ENCODE data around the gene SCN5A. TPM values are rescaled to one million over a fixed set of nuclear protein-coding genes. Genes with fewer than 3 reads are reported as not detected.
A peak's percentile ranks its signal among the peaks of the same experiment; 100 is the strongest.
"Not testable (repeated sequence)": the region's sequence is repeated elsewhere in the genome, so short reads cannot be mapped to it uniquely, and the experiment has no call there.

SCN5A gene
- total RNA-seq, 1 donor from 2014 or later = 133 TPM

- DNase-seq (no peak), ATAC-seq (no peak)
- intact Hi-C loops (cut with micrococcal nuclease) = no loop called here
Measured at GRCh38 chr3:38573111-38573510, 76.4 kb downstream of the SCN5A start.

GRCh38 chr3:38567498-38567897 is 82.0 kb downstream of the SCN5A start:
- ATAC-seq = no peak
- no peak for DNase-seq
- intact Hi-C loops (cut with micrococcal nuclease) = no loop called here

DNA sequence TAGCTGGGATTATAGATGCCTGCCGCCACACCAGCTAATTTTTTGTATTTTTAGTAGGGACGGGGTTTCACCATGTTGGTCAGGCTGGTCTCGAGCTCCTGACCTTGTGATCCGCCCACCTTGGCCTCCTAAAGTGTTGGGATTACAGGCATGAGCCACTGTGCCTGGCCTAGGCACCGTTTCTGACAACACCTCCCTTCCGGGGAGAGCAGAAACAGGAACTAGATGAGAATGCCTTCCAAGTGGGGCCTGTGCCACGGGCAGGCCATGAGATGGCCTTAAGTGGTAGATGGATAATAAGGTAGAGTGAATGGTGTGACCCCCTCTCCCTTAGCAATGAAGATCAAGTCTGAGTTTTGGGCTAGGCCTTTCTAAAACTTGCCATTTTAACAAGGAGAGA is 82.7 kb downstream of the SCN5A start:
- DNase-seq; intact Hi-C loops (cut with micrococcal nuclease): not testable (repeated sequence)
- ATAC-seq = peak; percentile 65

DNA sequence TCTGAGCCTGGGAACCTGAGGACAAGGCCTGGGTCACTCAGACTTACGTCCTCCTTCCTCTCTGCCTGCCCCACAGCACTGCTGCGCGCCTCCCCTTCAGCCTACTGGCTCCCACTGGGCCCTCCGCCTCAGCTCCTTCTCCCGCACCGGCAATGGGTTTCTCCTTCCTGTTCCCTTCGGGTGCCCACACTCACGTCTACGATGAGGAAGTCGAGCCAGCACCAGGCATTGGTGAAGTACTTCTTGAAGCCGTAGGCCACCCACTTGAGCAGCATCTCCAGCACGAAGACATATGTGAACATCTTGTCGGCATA is 83.3 kb downstream of the SCN5A start:
- no peak for ATAC-seq
- DNase-seq = no peak
- intact Hi-C loops (cut with micrococcal nuclease) = no loop called here

DNA sequence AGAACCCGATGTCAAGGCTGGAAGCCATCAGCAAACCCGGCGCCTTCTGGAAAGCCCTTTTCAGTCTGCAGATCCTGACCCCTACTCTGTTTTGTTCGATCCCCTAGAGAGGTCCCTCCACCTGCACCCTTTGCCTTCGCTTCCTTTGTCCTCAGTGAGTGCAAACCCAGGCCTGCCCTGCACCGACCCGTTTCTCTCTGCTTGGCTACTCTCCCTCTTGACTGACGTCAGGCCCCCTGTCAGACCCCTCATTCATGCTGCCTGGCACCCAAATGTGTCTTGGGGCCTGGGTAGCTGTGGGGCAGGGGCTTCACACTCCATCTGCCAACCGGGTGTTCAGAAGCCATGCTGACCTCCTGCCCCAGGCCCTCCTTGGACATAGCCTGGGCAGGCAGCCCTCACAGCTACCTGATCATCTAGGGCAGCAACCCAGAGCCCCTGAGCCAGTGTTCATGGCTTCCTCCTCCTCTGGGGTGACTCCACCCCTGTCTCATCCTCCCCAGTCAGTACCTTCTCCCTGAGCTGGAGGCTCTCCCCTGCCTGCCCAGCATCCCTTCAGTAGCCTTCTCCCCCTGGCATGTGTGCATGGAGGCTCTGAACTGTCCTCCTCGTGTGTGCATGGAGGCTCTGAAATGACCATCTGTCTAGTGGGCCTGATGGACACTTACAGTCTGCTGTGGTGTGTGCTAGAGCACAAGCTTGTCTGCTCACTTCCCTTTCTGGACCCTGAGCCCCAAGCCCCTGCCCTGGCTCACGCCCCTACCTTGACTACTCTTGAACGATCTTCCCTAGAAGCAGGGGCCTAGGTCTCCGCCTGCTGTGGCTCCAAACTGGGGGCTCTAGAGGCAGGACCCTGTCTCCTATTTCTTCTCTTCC is 83.9 kb downstream of the SCN5A start:
- intact Hi-C loops (cut with micrococcal nuclease) = no loop called here
- ATAC-seq (no peak), DNase-seq (no peak)

GRCh38 chr3:38564631-38565338 is 84.7 kb downstream of the SCN5A start:
- ATAC-seq = no peak
- DNase-seq = no peak
- intact Hi-C loops (cut with micrococcal nuclease) = no loop called here

- no peak for DNase-seq
- ATAC-seq = no peak
Measured at GRCh38 chr3:38563886-38564270, 85.6 kb downstream of the SCN5A start.

GRCh38 chr3:38563070-38563885 is 86.2 kb downstream of the SCN5A start:
- DNase-seq = no peak
- ATAC-seq = no peak
- intact Hi-C loops (cut with micrococcal nuclease) = no loop called here

More at GRCh38 chr3:38563886-38564270, 85.6 kb downstream of the SCN5A start:
- intact Hi-C loops (cut with micrococcal nuclease) = no loop called here

GRCh38 chr3:38562467-38562925 is 87.0 kb downstream of the SCN5A start:
- ATAC-seq (no peak), DNase-seq (no peak)
- intact Hi-C loops (cut with micrococcal nuclease) = no loop called here

- ATAC-seq (no peak), DNase-seq (no peak)
- intact Hi-C loops (cut with micrococcal nuclease) = no loop called here
Measured at GRCh38 chr3:38561746-38562466, 87.6 kb downstream of the SCN5A start.

GRCh38 chr3:38560996-38561717 is 88.3 kb downstream of the SCN5A start:
- intact Hi-C loops (cut with micrococcal nuclease) = no loop called here
- DNase-seq = no peak
- ATAC-seq = no peak

GRCh38 chr3:38560284-38560683 is 89.2 kb downstream of the SCN5A start:
- ATAC-seq (no peak), DNase-seq (no peak)
- intact Hi-C loops (cut with micrococcal nuclease) = no loop called here

DNA sequence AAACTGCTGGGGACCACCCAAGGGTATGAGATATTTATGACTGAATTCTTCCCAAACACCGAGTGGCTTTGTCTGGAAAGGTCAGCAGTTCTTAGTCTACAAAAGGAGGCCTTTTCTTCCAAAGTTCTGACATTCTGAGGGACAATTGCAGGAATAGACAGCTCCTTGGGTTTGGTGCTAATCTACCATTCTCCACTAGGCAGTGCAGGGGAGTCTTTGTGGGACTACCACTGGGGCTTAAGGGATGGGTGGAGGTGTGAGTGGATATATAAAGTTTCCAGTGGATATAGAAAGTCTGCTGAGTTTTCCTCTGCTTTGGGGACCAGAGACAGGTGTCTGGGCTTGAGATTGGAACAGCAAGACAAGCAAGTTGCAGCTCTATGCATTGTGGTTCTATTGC is 90.6 kb downstream of the SCN5A start:
- no peak for DNase-seq

GRCh38 chr3:38556640-38557358 is 92.7 kb downstream of the SCN5A start:
- DNase-seq = no peak
- intact Hi-C loops (cut with micrococcal nuclease) = no loop called here
- ATAC-seq = peak; percentile 39

More for the DNA sequence above, 90.6 kb downstream of the SCN5A start:
- intact Hi-C loops (cut with micrococcal nuclease) = no loop called here
- ATAC-seq = no peak

- DNase-seq (no peak), ATAC-seq (no peak)
- intact Hi-C loops (cut with micrococcal nuclease) = no loop called here
Measured at GRCh38 chr3:38555926-38556325, 93.6 kb downstream of the SCN5A start.

DNA sequence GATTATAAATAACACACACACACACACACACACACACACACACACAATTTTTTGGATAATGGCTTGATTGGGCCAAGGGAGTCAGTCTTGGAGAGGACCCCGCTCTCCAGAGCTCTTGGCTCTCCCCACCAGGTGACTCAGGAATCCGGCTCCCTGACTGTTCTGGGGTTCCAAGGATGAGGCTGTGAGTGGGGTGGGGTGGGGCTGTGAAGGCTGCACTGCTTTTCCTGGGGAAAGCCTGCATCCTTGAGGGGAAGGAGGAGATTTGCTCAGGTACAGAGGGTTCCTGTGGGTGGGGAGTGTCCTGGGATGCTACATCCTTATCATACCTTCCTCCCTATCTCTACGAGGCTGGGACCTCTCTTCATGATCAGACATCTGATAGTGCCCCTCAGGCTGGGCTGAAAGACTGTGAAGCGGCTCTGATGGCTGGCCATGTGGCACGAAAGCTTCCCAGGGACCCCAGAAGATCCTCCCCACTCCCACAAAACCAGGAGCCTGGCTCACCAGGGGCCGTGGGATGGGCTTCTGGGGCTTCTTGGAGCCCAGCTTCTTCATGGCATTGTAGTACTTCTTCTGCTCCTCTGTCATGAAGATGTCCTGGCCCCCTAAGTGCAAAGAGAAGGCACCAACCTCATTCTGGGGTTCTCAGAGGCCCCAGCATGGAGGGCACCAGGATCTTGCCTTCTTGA is 94.2 kb downstream of the SCN5A start:
- DNase-seq (no peak), ATAC-seq (no peak)
- intact Hi-C loops (cut with micrococcal nuclease) = no loop called here

GRCh38 chr3:38554127-38554827 is 95.2 kb downstream of the SCN5A start:
- DNase-seq = no peak

More at GRCh38 chr3:38554127-38554827, 95.2 kb downstream of the SCN5A start:
- ATAC-seq = no peak
- intact Hi-C loops (cut with micrococcal nuclease) = no loop called here

Measured in left ventricle myocardium superior (tissue), 1 donor.